HUDEP-2 (cell line): Measurements from ENCODE around the gene ACBD6.

Experiments used
- DNase-seq, 76 experiments: peaks; one replicate each; lab custom pipeline; 2025; ENCODE audit not compliant: unreplicated experiment in 76 of 76; lab: John Stamatoyannopoulos, UW

The ACBD6 gene

GRCh38 chr1:180380259-180381183, 121.9 kb downstream of the ACBD6 start:
- no peak for DNase-seq

GRCh38 chr1:180376800-180377199, 125.6 kb downstream of the ACBD6 start:
- DNase-seq, result no peak

GRCh38 chr1:180376253-180376652, 126.1 kb downstream of the ACBD6 start:
- no peak for DNase-seq

- DNase-seq, result no peak
Observed at GRCh38 chr1:180372728-180373127, 129.6 kb downstream of the ACBD6 start.

- no peak for DNase-seq
Observed at GRCh38 chr1:180370597-180370996, 131.8 kb downstream of the ACBD6 start.

- no peak for DNase-seq
Observed at GRCh38 chr1:180370188-180370587, 132.2 kb downstream of the ACBD6 start.

- DNase-seq, result no peak
Observed at GRCh38 chr1:180369061-180369460, 133.3 kb downstream of the ACBD6 start.

- DNase-seq, result no peak
Observed at GRCh38 chr1:180366371-180367068, 135.9 kb downstream of the ACBD6 start.

- DNase-seq, result peak in 5 of 76 experiments; percentile 4 to 11 (median 8)
Observed at GRCh38 chr1:180365039-180365438, 137.3 kb downstream of the ACBD6 start.

GRCh38 chr1:180363246-180363995, 139.0 kb downstream of the ACBD6 start:
- DNase-seq, result no peak

- no peak for DNase-seq
Observed at GRCh38 chr1:180360333-180361075, 141.9 kb downstream of the ACBD6 start.

- DNase-seq, result peak in 24 of 76 experiments; percentile 0 to 32 (median 12)
Observed at GRCh38 chr1:180358649-180359048, 143.7 kb downstream of the ACBD6 start.

GRCh38 chr1:180353945-180354344, 148.4 kb downstream of the ACBD6 start:
- DNase-seq, result no peak

GRCh38 chr1:180352588-180352987, 149.8 kb downstream of the ACBD6 start:
- peak in 1 of 76 experiments; percentile 3 for DNase-seq

- DNase-seq, result no peak
Observed at GRCh38 chr1:180352021-180352420, 150.4 kb downstream of the ACBD6 start.

GRCh38 chr1:180345148-180345547, 157.2 kb downstream of the ACBD6 start:
- DNase-seq, result no peak

GRCh38 chr1:180343921-180344769, 158.2 kb downstream of the ACBD6 start:
- DNase-seq, result peak in 8 of 76 experiments; percentile 0 to 8 (median 4)

- DNase-seq, result no peak
Observed at GRCh38 chr1:180327089-180327488, 175.3 kb downstream of the ACBD6 start.

- DNase-seq, result no peak
Observed at GRCh38 chr1:180312926-180313325, 189.5 kb downstream of the ACBD6 start.
